ENCODE results near the gene TTC9. TPM values are rescaled to one million over a fixed set of nuclear protein-coding genes. Genes with fewer than 3 reads are reported as not detected.

TTC9 gene
- total RNA-seq, 3 donors from 2014 or later (not counting 1 experiment from before 2014, with no cell fraction given): 2.4 to 5.6 (median 3.8) TPM

DNA sequence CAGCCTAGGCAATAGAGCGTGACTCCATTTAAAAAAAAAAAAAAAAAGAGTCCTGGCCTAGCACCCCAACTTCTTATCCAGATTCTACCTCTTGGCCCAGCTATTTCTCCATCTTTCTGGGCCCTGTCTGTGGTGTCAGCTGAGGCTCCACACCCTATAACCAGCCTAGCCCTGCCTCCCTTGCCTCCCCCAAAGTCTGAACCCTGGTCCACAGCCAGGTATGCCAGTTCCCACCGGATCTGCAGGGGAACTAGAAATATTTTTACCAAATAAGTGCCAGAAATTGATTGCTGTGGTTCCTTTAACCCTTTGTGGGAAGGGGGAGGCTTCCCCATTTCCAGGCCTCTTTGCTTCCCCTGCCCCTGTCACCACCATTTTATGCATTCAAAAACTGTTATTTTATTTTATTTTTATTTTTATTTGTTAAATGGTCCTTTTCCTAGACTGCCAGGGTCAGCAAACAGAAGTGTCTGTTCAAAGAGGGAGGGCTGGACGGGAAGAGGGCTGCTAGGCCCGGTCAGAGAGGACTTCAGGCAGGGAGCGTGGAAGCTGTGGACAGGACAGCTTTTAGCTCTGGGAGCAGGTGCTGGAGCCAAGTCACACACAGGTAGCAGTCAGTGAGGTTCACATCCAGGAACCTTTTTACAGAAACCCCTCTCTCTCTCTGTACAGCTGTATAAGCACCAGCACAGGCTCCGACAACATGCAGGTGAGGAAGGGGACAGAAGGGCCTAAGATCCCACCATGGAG lies 23.2 kb downstream of the TTC9 start:
- H3K27ac Mint-ChIP-seq: no peak overlapping the region

DNA sequence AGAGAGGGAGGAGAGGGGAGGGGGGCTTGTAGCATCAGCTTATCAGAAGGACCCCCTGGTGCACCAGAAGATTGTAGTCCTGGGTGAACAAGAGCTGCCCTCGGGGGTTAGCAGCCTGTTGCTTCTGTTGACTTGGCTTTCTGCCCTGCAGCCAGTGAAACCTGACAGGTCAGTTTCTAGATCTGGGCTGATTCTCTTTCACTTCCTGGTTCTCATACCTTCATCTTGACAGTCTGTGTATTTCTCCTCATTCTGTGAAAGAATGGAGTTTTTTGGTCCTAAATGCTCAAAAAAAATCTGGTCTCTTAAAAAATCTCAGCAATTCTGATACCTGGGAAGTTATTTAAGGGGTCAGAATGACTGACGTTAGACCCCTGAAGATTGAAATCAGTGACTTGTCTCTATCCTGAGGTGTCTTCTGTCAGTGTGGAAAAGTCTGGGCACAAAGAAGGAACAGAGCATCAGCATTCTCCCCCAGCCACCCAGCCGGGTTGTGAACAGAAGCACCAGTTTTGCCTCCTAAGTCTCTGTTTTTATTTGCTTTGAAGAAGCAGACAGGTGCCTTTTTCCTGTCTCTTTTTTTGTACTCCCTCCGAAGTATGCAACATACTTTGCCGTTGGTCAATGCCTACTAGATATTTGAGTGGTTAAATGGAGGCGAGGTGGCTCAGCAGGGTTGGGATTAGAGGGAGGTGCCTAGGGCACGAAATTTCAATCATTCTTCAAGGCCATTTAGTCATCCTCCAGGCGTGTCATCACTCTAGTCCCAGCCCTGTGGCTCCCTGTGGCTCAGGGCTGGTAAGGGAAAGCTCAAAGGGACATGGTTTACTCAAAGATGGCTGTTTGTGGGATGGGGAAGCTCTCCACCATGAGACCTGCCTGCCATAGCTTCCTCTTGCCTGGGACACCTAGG lies 24.0 kb downstream of the TTC9 start:
- H3K27me3 Mint-ChIP-seq (ENCODE audit: low read depth in 2 of 2): no peaks in the 10 kb centered on the region
- peak overlapping the region; percentile 43 for H3K27ac ChIP-seq (ENCODE audit: low read length)
- H3K27me3 ChIP-seq (ENCODE audit: control insufficient read depth, insufficient read depth, low read length): no peaks in the 10 kb centered on the region
- peaks cover 21% of the 10 kb centered on the region for H3K4me1 ChIP-seq (ENCODE audit: control insufficient read depth, insufficient read depth, low read length)
- WGBS (ENCODE audit: insufficient coverage): 75% methylated on average over 6 of the region's 8 CpGs
- H3K36me3 Mint-ChIP-seq: no peaks in the 10 kb centered on the region
- H3K4me1 Mint-ChIP-seq: peaks cover 0 to 25% of the 10 kb centered on the region in 2 donors
- H3K9me3 ChIP-seq (ENCODE audit: control insufficient read depth, insufficient read depth, low read length): no peaks in the 10 kb centered on the region
- no peak overlapping the region for H3K4me3 ChIP-seq (ENCODE audit: low read length)
- TF ChIP-seq, protein P1, sequence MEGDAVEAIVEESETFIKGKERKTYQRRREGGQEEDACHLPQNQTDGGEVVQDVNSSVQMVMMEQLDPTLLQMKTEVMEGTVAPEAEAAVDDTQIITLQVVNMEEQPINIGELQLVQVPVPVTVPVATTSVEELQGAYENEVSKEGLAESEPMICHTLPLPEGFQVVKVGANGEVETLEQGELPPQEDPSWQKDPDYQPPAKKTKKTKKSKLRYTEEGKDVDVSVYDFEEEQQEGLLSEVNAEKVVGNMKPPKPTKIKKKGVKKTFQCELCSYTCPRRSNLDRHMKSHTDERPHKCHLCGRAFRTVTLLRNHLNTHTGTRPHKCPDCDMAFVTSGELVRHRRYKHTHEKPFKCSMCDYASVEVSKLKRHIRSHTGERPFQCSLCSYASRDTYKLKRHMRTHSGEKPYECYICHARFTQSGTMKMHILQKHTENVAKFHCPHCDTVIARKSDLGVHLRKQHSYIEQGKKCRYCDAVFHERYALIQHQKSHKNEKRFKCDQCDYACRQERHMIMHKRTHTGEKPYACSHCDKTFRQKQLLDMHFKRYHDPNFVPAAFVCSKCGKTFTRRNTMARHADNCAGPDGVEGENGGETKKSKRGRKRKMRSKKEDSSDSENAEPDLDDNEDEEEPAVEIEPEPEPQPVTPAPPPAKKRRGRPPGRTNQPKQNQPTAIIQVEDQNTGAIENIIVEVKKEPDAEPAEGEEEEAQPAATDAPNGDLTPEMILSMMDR (IDR thresholded peaks at IDR 0.05): no peak
- ATAC-seq (no peak), DNase-seq (no peak)
- intact Hi-C loops (cut with micrococcal nuclease): no loop called here
- H3K4me3 Mint-ChIP-seq: no peak overlapping the region
- no peaks in the 10 kb centered on the region for H3K9me3 Mint-ChIP-seq
- no peak overlapping the region for H3K27ac Mint-ChIP-seq
- no peaks in the 10 kb centered on the region for H3K36me3 ChIP-seq (ENCODE audit: control insufficient read depth, insufficient read depth, low read length)

More for the DNA sequence above, 23.2 kb downstream of the TTC9 start:
- Mint-ChIP-seq H3K36me3 (no peaks in the 10 kb centered on the region), H3K9me3 (no peaks in the 10 kb centered on the region), H3K27me3 (ENCODE audit: low read depth in 2 of 2) (no peaks in the 10 kb centered on the region), H3K4me3 (no peak overlapping the region), H3K4me1 (peaks cover 0 to 29% of the 10 kb centered on the region in 2 donors)
- H3K36me3 ChIP-seq (ENCODE audit: control insufficient read depth, insufficient read depth, low read length): no peaks in the 10 kb centered on the region
- ATAC-seq: no peak
- H3K27ac ChIP-seq (ENCODE audit: low read length): peak overlapping the region; percentile 11
- intact Hi-C loops (cut with micrococcal nuclease): no loop called here
- H3K9me3 ChIP-seq (ENCODE audit: control insufficient read depth, insufficient read depth, low read length): no peaks in the 10 kb centered on the region
- DNase-seq: no peak
- no peaks in the 10 kb centered on the region for H3K27me3 ChIP-seq (ENCODE audit: control insufficient read depth, insufficient read depth, low read length)
- TF ChIP-seq, protein P1 (IDR thresholded peaks at IDR 0.05): no peak
- peaks cover 22% of the 10 kb centered on the region for H3K4me1 ChIP-seq (ENCODE audit: control insufficient read depth, insufficient read depth, low read length)
- no peak overlapping the region for H3K4me3 ChIP-seq (ENCODE audit: low read length)
- whole genome bisulfite sequencing (ENCODE audit: insufficient coverage): 90% methylated on average over 5 of the region's 6 CpGs

- Mint-ChIP-seq H3K9me3 (no peaks in the 10 kb centered on the region), H3K4me1 (peaks cover 0 to 25% of the 10 kb centered on the region in 2 donors), H3K36me3 (no peaks in the 10 kb centered on the region), H3K27me3 (ENCODE audit: low read depth in 2 of 2) (no peaks in the 10 kb centered on the region), H3K27ac (no peak overlapping the region), H3K4me3 (no peak overlapping the region)
- no CpG with 5 or more reads among the region's 1 CpG for WGBS (ENCODE audit: insufficient coverage)
- peak overlapping the region; percentile 43 for H3K27ac ChIP-seq (ENCODE audit: low read length)
- TF ChIP-seq, protein P1 (IDR thresholded peaks at IDR 0.05): no peak
- ATAC-seq (no peak), DNase-seq (no peak)
- H3K4me3 ChIP-seq (ENCODE audit: low read length): no peak overlapping the region
- no peaks in the 10 kb centered on the region for H3K9me3 ChIP-seq (ENCODE audit: control insufficient read depth, insufficient read depth, low read length)
- peaks cover 3% of the 10 kb centered on the region for H3K36me3 ChIP-seq (ENCODE audit: control insufficient read depth, insufficient read depth, low read length)
- H3K4me1 ChIP-seq (ENCODE audit: control insufficient read depth, insufficient read depth, low read length): peaks cover 21% of the 10 kb centered on the region
- intact Hi-C loops (cut with micrococcal nuclease): no loop called here
- H3K27me3 ChIP-seq (ENCODE audit: control insufficient read depth, insufficient read depth, low read length): no peaks in the 10 kb centered on the region
Measured at GRCh38 chr14:70666361-70666686, 24.6 kb downstream of the TTC9 start.
